SIG-M5 treated with dmso at 0.1 percent for 504 hours (cell line): Measurements from ENCODE around the gene ABLIM1.

ENCODE experiments used
- DNase-seq: peaks from one replicate; lab custom pipeline; 2025; ENCODE audit not compliant: unreplicated experiment; lab: John Stamatoyannopoulos, UW

The ABLIM1 gene

DNA sequence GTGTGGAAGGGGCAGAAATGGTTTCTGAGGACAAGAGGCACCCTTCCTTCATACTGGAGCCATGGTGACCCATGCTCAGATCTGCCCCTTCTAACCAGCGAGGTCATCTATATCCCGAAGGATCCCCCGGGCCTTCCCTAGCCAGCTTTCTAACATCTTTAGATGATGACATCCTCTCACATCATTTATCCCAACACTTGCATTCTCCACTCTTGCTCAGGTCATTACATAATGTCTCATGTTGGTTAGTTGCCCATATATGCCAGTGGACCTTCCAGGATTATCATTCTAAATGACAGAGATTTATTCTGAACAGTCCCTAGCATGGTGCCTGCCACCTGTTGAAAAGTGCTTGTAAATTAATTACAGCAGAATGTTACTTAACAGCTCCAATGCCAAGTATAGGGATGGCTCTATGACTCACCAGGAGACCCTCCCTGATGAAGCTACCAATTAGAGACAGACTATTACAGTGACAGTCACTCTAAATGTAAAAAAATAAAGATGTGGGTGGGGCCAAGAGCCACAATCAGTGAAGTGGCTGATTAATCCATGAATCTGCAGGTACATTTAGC is 22.6 kb upstream of the ABLIM1 start:
- DNase-seq: no peak

DNA sequence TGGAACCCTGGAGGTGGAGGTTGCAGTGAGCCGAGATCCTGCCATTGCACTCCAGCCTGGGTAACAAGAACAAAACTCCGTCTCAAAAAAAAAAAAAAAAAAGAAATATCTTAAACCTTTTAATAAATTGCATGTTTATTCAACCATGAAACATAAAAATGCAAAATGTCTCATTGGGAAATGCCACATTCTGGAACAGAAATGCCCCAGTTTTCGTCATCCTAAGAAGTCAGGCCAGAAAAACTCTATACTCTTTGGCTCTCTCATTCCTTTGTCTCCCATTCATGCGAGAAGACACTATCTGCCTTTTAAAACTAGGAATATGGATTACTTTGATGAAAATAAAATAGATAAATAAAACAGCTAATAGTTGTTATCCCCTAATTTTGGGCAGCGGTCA is 21.5 kb upstream of the ABLIM1 start:
- DNase-seq: no peak

DNA sequence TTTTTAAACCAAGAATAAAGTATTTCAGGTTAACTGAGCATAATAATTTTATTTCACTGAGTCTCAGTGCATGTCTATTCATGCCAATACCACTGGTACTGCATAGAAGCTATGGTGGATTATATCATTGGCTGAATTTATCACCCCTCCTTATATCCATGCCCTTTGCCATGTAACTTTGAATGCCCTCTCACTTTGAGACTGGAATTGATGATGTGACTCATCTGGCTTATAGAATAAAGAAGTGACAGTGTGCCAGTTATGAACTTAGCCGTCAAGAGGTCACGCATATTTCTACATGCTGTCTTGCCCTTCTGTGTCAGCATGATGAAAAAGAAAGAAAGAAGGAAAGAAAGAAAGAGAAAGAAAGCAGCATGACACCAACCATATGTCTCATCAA is 20.7 kb upstream of the ABLIM1 start:
- no peak for DNase-seq

DNA sequence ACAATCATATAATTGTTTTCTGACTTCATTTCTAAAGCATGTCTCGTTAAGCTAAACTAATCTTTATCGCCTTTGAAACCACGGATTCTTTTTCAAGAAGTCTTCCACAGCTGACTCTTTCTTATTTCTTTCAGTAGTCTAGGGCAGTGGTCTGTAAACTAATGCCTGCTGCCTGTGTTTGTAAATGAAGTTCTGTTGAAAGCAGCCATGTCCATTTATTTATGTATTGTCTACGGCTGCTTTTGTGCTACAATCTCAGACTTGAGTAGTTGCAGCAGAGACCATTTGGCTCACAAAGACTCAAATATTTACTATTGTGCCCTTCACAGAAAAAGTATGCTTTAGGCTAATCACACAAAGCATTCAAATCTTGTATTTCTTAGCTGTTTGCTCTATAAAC is 20.3 kb upstream of the ABLIM1 start:
- no peak for DNase-seq

DNA sequence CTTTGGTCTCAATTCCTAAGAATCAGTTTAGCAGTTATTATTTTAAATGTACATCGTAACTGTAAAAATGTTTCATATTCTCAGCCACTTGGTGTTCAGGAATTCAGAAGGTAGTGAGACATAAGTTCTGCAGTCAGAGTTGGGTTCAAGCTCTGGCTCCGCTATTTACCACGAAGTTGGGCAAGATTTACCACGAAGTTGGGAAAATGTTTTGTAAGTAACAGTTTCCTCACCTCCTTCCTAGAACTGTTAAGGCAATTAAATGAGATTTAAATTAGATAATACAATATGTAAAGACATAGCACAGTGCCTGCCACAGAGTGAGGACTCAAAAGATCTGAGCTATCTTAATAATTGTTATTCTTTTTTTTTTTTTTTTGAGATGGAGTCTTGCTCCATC is 16.3 kb upstream of the ABLIM1 start:
- DNase-seq: no peak

DNA sequence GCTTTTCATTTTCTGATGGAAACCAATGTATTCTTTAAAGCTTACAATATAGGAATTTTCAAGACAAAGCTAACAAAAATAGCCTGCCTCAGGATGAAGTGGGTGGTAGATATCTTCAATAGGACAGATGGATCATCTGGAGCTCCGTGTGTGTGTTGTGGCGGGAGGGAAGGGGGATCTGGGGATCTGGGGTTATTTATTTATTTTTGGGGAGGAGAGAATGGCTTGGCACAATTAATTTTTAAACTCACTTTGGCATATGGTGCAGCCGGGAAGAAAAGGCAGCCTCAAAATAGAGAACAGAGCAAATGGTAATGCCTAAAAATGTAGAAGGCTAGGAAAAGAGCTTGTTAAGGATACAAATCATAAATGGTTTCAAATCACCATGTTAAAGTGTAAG is 11.6 kb upstream of the ABLIM1 start:
- DNase-seq: no peak

DNA sequence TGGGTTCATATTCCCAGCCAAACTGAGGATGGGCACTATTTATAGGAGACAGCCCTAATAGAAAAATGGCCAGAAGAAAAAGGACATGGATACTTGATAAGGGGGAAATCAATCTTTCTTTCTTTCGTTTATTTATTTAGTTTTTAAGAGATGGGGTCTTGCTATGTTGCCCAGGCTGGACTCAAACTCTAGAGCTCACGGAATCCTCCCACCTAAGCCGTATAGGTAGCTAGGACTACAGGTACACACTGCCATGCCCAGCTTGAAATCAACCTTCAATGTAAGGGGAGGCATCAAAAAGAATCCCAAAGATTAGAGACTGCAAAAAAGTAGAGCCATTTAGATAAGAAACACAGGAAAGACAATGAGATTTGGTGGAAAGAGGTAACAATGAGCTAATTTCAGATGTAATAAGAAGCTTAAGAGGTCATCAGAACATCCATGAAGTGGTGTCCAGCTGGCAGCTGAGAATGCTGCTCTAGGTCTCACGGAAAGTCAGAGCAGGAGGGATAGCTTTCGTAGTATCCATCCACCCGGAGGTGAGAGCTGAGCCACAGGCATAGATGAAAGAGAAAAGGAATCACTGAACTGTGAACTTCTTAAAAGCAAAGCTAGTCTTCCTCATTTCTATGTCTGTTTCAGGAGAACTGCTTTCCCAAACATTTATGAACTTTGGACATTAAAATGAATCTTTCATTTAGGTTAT is 10.5 kb upstream of the ABLIM1 start:
- no peak for DNase-seq

DNA sequence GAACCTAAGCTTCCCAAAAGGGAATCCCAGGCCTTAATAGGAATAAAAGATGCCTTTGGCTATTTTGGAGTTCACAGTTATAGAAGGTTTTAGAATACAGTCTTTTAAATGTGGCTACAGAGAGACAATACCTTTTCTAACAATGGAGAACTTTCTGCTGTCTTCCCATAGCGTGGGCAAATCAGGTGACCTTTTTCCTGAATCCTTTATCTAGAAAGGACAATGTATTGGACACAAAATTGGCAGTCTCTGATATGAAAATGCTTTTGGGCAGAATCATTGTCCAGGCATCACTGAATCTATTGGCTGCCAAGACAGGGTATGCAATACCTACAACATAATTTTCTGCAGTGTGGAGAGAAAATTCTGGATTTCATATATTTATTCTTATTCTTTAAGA is 7.8 kb upstream of the ABLIM1 start:
- no peak for DNase-seq

DNA sequence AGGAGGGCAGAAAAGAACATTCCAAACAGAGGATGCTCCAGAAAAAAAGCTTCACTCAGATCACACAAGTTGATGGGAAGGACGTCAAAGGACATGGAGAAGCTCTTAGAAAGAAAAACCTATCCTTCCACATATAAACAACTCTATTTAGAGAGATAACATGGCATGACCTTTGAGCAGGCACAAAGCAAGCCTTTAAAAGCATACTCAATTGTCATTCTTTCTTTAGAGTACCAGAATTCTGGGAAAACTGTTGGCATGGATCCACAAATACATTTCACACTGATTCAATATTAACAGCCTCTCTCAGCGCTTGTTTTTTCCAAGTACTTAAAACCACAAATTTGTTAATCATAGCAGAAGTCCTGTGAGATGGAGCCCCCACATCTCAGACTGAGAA is 7.3 kb upstream of the ABLIM1 start:
- DNase-seq: no peak

DNA sequence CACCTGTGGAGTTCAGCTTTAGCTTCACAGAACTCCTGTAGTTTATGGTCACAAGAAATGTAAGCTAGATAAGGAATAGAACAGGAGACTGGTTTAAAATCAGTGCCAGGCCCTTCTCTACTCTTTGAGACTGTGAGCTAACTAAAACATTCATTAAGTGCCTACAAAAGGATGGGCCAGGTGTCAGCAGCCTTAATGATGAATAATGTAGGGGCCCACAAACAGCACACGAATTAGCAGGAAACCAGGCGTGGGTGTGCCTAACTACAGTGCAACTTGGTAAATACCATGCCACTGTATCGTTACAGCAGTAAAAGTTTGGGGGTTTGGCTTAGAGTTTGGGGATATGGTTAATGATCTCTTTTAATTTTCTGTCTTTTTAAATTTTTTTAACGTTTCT is 6.1 kb upstream of the ABLIM1 start:
- DNase-seq: no peak

DNA sequence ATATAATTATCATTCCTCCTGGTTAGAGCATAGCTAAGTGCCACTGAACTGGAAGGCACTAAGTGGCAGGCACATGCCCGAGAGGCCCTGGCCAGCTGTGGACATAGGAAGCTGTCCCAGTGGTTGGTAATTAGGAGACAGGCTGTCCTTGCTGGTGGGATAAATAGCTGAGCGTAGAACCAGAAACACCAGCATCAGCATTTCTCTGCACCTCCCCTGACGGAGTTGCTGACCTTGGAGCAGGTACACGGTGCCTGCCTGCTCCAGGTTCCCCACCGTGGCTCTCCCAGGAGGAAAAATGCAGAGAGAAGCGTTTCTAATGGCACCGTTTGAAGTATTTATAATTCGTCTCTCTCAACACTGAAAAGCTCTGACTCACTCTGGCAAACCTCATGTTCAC is 5.6 kb upstream of the ABLIM1 start:
- DNase-seq: no peak

DNA sequence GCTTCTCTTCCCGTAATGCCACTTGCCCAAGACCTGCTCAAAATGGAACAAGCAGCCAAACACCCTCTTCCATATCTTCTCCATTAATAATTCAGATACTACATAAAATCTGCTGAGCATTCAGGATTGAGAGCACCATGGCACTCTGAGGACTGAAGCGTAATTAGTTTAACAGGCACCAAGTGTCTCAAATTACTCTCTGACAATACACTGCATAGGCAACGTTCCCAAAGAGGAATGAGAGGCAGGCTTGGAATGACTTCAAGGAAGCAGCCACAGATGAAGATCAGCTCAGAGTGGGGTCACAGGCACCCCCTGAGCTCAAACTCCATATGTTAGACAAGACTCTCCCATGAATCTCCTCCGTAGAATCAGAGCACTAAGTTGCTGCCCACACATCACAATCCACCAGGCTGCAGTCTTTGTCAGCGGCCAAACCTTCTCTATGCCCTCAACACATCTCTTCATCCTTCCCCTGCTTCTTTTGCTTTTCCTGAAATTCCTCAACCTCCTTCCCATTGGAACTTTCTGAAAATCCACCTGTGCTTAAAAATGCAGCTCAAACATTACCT is 4.7 kb upstream of the ABLIM1 start:
- DNase-seq: no peak

DNA sequence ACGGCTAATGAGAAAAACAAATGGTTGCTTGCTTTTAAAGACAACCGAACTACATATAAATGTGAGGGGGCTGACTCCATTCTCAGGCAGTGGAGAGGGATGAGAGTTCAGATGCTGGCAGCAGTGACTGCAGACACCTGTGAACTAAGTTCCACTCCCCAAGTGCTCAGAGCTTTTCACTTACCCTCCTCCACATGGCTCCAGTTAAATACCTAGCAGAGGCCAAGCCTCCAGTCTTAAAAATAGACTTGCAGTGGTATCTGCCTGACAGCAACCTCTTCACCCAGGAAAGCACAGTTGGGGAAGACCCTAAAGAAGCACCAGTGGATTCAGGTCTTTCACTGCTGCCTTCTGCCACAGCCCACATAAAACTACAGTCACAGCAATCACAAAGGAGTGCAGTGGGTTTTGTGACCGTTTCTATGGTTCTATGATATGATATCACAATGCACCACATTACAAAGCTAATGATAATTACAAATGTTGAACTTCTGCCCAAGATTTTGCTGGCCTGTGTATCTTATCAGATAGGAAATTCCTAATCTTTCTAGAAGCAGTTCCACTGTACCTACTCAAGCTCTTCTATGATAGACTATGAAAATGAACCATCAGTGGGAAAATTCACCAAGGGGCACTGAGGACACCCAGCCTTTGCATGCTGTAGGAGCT is 3.3 kb upstream of the ABLIM1 start:
- DNase-seq: no peak

DNA sequence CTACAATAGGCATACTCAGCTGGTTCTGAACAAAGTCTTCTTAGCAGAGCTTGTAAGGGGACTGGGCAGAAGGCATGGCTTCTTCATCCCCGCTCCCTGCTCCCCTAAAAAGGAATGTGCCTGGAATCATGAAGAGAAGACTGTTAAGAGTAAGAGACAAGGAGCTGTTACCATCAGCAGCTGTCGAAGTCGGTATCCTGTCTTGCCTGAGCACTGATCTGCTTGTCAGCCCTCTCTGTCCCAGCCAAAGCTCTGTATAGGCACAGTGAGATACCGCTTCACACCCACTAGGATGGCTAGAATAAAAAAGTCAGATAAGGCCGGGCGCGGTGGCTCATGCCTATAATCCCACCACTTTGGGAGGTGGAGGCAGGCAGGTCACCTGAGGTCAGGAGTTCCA is 2.4 kb downstream of the ABLIM1 start:
- DNase-seq: no peak

DNA sequence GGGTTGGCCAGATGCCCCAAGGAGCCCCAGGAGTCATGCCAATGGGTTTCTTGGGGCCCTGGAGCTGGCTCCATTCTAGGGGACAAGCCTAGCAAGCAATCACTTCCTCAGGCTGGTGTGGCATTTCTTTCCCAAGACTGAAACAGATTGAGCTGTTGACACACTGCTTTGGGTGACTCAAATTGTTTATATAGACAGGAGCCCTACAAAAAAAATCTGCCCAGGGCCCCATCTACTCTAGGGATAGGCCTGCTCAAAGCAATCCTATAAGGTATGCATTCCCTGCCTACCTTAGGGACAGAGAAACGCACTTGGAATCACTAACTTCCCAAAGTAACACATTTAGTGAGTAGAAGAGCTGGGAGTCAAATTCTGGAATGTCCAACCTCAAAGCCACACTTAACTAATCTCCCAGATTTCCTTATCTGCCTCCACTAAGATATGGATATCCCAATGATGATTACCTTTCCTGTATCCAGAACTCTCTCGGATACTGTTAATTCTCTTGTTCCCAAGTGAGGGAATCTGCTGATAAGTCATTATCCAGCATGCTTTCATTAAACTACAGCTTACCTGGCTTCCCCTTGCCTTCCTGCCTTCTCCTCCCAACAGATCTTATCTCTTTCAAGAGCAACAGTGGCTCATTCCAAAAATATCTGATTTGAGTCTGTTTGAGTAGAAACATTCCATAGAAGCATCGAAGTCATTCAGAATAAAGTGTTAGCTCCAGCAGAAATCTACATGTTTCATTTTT is 3.1 kb downstream of the ABLIM1 start:
- DNase-seq: no peak

DNA sequence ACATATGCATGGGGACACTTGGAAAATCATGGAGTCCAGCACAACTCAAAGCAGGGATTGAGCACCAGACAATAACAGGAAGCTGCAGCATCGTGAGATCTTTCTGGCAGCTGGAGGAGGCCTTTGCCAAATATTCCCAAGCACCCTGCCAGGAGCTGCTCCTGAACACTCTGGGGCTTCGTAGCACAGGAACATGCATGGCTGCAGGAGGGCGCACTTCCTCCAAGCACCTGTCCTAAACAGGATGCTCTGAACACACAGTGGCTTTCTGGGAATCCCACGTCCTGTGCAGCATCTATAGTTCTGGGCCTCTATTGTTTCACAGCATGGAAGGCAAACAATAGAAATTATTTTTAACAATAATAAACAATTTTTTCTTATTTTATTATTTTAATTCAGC is 4.1 kb downstream of the ABLIM1 start:
- no peak for DNase-seq

DNA sequence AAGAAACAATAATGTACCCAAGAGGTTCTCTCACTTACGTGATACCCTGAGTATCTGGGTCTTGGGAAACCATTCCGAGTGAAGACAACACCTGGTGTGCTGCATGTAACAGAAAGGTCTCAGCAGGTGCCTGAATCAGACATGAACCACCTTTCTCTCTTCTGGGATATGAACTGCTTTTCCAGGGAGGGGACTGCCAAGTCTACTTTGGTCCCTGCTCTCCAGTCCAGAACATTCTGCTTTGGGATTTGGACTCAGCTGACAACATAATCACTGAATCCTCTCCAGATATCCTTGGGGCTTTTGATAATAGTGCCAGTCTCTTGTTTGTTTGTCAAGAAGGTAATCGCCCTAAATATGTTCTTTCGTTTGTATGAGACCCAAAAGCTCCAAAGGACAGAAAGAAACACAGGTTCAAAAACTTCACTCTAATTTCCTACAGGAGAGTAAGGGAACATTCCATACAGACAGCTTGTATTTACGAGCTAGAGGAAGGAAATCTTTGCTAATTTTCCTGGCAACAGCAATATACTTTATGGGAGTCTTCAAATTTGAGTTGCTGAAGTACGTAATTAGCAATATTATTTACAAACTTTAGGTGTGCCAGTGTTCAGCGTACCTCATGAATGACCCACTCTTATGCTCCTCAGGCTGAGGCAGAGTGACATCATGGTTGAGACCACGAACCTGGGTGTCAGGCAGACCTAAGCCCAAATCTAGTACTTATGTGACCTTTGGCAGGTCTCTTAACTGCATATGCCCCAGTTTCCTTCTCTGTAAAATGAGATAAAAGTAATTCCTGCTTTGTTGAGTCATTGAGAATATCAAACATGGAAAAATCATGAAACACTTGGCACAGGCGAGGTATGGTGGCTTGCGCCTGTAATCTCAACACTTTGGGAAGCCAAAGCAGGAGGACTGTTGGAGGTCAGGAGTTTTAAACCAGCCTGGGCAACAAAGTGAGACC is 5.4 kb downstream of the ABLIM1 start:
- DNase-seq: no peak

DNA sequence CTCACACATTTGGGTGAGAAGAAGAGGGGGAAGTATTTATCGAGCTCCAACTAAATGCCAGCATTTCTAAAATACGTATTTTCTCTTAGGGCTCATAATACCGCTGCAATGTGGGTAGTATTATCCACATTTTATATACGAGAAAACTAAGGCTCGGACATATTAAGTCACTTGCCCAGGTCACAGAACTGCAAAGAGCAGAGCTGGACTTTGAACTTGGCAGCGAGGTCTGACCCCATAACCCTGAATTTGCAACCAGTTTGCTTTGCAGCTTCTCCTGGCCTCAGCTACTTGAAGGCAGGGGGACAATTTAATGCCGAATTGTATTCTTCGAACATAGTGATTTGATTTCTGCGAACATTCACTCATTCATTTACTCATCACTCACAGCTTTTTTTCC is 7.2 kb downstream of the ABLIM1 start:
- DNase-seq: no peak

DNA sequence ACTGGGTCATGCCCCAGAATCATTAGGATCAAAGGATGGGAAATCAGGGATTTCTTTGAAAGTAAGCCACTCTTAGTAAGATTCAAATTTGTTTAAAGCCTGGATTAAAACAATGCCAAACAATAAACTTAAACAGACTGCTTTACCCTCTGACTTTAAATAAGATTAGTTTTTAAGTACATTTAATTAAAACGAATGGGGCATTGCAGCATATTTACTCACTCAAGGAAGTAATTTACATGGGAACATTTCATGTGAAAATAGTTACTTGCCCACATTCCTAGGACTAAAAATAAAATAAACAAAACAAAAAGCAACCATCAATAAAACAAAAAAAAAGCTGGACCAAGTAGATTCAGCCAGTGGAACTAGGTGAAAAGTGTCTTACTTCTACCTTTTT is 7.8 kb downstream of the ABLIM1 start:
- DNase-seq: no peak

DNA sequence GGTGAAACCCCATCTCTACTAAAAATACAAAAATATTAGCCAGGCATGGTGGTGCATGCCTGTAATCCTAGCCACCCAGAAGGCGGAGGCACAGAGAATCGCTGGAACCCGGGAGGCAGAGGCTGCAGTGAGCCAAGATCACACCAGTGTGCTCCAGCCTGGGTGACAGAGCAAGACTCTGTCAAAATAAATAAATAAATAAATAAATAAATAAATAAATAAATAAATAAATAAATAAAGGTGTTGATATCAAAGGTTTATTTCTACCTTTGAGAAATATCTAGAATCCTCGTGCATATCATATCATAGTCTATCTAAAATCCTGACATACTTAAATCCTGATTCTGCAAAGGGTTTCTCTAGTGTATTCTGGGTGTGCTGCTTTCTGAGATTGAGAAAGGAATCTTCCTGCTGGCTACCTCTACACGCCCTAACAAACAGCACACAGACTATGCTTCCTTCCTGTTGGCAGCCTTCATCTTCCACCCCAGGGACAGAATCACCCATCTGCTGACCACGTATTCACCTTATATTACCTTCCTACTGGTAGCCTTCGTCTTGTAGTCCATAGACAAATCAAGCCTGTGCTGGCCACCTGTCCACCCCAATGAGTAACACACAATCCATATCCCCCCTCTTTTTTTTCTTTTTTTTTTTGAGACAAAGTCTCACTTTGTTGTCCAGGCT is 8.7 kb downstream of the ABLIM1 start:
- DNase-seq: no peak
